GM23338 (cell line): ENCODE measurements around the gene KIR2DL4.
"Not testable (repeated sequence)": the region's sequence is repeated elsewhere in the genome, so short reads cannot be mapped to it uniquely, and the experiment has no call there.

Source experiments
- CREB1 ChIP-seq: fragments of 250-450 bp; sonication (Bioruptor Pico); IDR thresholded peaks from 2 replicates; pipeline ENCODE4 v1.5.0; 2020; ENCODE audit warnings: low read depth, mild to moderate bottlenecking, moderate library complexity
- EZH2 ChIP-seq: fragments of 200-600 bp; sonication (generic); IDR thresholded peaks from one replicate; pipeline ENCODE4 v1.8.0; 2017; ENCODE audit warnings: antibody characterized with exemption, mild to moderate bottlenecking, low read depth; ENCODE audit not compliant: unreplicated experiment
- EZH2phosphoT487 ChIP-seq: fragments of 200-600 bp; sonication (generic); IDR thresholded peaks from one replicate; pipeline ENCODE4 v1.8.1; 2018; ENCODE audit warnings: antibody characterized with exemption; ENCODE audit not compliant: unreplicated experiment
- JUNB ChIP-seq: IDR thresholded peaks from one replicate; pipeline ENCODE4 v1.6.1; 2016; ENCODE audit warnings: antibody characterized with exemption; ENCODE audit not compliant: unreplicated experiment
- NANOG ChIP-seq: IDR thresholded peaks from 2 replicates; pipeline ENCODE4 v1.6.1; 2016; ENCODE audit warnings: antibody characterized with exemption, borderline replicate concordance
- POLR2AphosphoS5 ChIP-seq: IDR thresholded peaks from 2 replicates; pipeline ENCODE4 v1.6.1; 2016; ENCODE audit warnings: antibody characterized with exemption, low read depth
- STAT1 ChIP-seq: IDR thresholded peaks from one replicate; pipeline ENCODE4 v1.6.1; 2016; ENCODE audit warnings: antibody characterized with exemption; ENCODE audit not compliant: unreplicated experiment
- TF ChIP-seq, protein P1 (sequence below), 2 experiments: fragments of 200-600 bp in 1 of 2; sonication (generic) in 1 of 2; conservative IDR thresholded peaks; 2 replicates each; pipeline versions ENCODE4 v1.5.1 to v1.6.1; 2016 to 2017; ENCODE audit warnings: antibody characterized with exemption in 2 of 2, low read depth in 2 of 2, mild to moderate bottlenecking in 2 of 2, moderate library complexity in 1 of 2

- TF ChIP-seq, protein P1, sequence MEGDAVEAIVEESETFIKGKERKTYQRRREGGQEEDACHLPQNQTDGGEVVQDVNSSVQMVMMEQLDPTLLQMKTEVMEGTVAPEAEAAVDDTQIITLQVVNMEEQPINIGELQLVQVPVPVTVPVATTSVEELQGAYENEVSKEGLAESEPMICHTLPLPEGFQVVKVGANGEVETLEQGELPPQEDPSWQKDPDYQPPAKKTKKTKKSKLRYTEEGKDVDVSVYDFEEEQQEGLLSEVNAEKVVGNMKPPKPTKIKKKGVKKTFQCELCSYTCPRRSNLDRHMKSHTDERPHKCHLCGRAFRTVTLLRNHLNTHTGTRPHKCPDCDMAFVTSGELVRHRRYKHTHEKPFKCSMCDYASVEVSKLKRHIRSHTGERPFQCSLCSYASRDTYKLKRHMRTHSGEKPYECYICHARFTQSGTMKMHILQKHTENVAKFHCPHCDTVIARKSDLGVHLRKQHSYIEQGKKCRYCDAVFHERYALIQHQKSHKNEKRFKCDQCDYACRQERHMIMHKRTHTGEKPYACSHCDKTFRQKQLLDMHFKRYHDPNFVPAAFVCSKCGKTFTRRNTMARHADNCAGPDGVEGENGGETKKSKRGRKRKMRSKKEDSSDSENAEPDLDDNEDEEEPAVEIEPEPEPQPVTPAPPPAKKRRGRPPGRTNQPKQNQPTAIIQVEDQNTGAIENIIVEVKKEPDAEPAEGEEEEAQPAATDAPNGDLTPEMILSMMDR (conservative IDR thresholded peaks at IDR 0.05; ENCODE audit: low read depth in 2 of 2) = not testable (repeated sequence)
- TF ChIP-seq CREB1 (CRISPR knock-in tag); EZH2phosphoT487; STAT1; POLR2AphosphoS5; EZH2; JUNB; NANOG: not testable (repeated sequence)
These were observed 44.8 kb upstream of the KIR2DL4 start for GRCh38 chr19:54758577-54758976.
